Naive thymus-derived CD8-positive, alpha-beta T cell (primary cell): ENCODE results near the gene ZMYND19. TPM values are rescaled to one million over a fixed set of nuclear protein-coding genes. Genes with fewer than 3 reads are reported as not detected.
"Not testable (repeated sequence)": the region's sequence is repeated elsewhere in the genome, so short reads cannot be mapped to it uniquely, and the experiment has no call there.

Experiments used
- ATAC-seq, 2 donors: fragments of 150-1000 bp; cut with Tn5 transposase in 1 of 2; sonication (Bioruptor Pico), chemical (Tn5 transposase) in 1 of 2; 1 replicate in 1 of 2; 2 replicates in 1 of 2; pipeline ENCODE4 v1.10.0; 2021; ENCODE audit warnings: mild to moderate bottlenecking in 2 of 2, moderate library complexity in 2 of 2
- POLR2A ChIA-PET: fragments of 350-600 bp; sonication (Branson Sonifier 250); formaldehyde crosslinking; loops from one replicate; lab custom pipeline; 2021; ENCODE audit warnings: antibody characterized with exemption; lab: Charles Lee
- DNase-seq, 10 donors: peaks; one replicate each; pipeline versions ENCODE4 v3.0.0 to v3.0.0-alpha.2; 2020 to 2022
- H3K27ac Mint-ChIP-seq, 10 donors: one replicate each; pipeline ENCODE4 v1.8.0; 2020 to 2022; ENCODE audit warnings: mild to moderate bottlenecking in 10 of 10, mixed read lengths in 10 of 10, moderate library complexity in 4 of 10, inconsistent platforms in 1 of 10
- H3K27me3 Mint-ChIP-seq, 5 donors: one replicate each; pipeline ENCODE4 v1.8.0; 2021 to 2022; ENCODE audit warnings: mixed read lengths in 5 of 5
- H3K36me3 Mint-ChIP-seq, 3 donors: one replicate each; pipeline ENCODE4 v1.8.0; 2020 to 2022; ENCODE audit warnings: mixed read lengths in 3 of 3, mild to moderate bottlenecking in 2 of 3, inconsistent platforms in 1 of 3
- H3K4me1 Mint-ChIP-seq, 4 donors: one replicate each; pipeline ENCODE4 v1.8.0; 2021 to 2022; ENCODE audit warnings: mixed read lengths in 4 of 4
- H3K4me3 Mint-ChIP-seq, 10 donors: one replicate each; pipeline ENCODE4 v1.8.0; 2020 to 2022; ENCODE audit warnings: mild to moderate bottlenecking in 10 of 10, mixed read lengths in 10 of 10, moderate library complexity in 6 of 10, inconsistent platforms in 1 of 10
- H3K9me3 Mint-ChIP-seq, 9 donors: one replicate each; pipeline ENCODE4 v1.8.0; 2020 to 2022; ENCODE audit warnings: mixed read lengths in 9 of 9, mild to moderate bottlenecking in 3 of 9, inconsistent platforms in 1 of 9, moderate library complexity in 1 of 9
- polyA plus RNA-seq, 3 donors: library from polyadenylated mRNA; unstranded; fragments of 300-500 nt; fragmentation: Illumina TruSeq; gene quantifications; one replicate each; pipeline ENCODE4 v1.2.3, GENCODE V29; 2021
- total RNA-seq, 8 experiments: library from RNA in 2 of 8; stranded (reverse) in 2 of 8; gene quantifications; one replicate each; pipeline ENCODE4 v1.2.3 and lab custom pipeline; 2021 to 2026

The ZMYND19 gene
- total and polyA plus RNA-seq, 5 experiments from 2014 or later = 5.5 to 27.5 (median 15.7) TPM

DNA sequence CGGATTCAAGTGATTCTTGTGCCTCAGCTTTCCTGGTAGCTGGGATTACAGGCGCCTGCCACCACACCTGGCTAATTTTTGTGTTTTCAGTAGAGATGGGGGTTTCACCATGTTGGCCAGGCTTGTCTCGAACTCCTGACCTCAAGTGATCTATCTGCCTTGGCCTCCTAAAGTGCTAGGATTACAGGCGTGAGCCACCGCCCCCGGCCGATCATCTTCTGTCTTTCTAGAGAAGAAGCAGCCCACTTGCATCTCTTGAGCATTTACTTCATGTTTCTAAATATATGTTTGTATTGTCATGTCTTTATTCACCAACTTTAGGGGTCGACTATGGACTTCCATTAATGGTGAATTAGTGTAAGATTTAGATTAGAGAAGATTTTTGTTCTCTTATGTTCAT lies 31.9 kb upstream of the ZMYND19 start:
- not testable (repeated sequence) for H3K9me3 Mint-ChIP-seq, DNase-seq, ATAC-seq, H3K27me3 Mint-ChIP-seq
- Mint-ChIP-seq H3K4me1 (peaks cover 29 to 62% (median 57%) of the 10 kb centered on the region in 4 donors), H3K4me3 (peak overlapping the region in 4 of 10 donors; percentile 7 to 67 (median 28)), H3K36me3 (peaks cover 0 to 10% (median 2%) of the 10 kb centered on the region in 3 donors), H3K27ac (peak overlapping the region in 8 of 10 donors; percentile 24 to 66 (median 57))
- POLR2A ChIA-PET = interaction anchor here (1.4 kb wide), 1 partner anchor 19 kb away, joined by 4 read pairs; no protein-coding TSS in a partner anchor

DNA sequence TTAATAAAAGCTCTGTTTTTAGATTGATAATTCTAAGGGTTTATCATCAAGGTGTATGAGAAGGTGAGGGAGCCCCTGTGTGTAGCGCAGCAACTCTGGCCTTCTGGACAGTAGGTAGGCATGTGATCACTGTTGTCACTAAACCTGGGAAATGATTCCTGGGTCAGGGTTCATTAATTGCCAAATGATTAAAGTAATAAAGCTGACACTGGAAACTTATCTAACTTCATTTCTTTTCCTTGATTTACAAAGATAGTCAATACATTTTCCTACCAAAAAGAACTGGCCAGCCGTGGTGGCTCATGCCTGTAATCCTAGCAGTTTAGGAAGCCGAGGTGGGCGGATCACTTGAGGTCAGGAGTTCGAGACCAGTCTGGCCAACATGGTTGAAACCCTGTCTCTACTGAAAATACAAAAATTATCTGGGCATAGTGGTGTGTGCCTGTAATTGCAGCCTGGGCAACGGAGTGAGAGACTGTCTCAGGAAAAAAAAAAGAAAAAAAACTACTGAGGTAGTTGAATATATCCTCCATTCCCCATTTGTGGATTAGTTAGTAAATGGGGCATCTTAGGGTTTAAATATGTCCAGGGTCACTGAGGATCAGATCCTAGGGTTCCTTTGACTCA lies 30.9 kb upstream of the ZMYND19 start:
- peak overlapping the region; percentile 29 to 94 (median 61) for H3K4me3 Mint-ChIP-seq
- H3K27ac Mint-ChIP-seq = peak overlapping the region in 7 of 10 donors; percentile 27 to 76 (median 69)
- peak in 1 of 10 donors; percentile 25 for DNase-seq
- peaks cover 0 to 10% (median 2%) of the 10 kb centered on the region in 3 donors for H3K36me3 Mint-ChIP-seq
- peaks cover 26 to 63% (median 55%) of the 10 kb centered on the region in 4 donors for H3K4me1 Mint-ChIP-seq
- no peak for ATAC-seq
- H3K9me3 Mint-ChIP-seq = no peaks in the 10 kb centered on the region
- POLR2A ChIA-PET = interaction anchor here (2.2 kb wide), 1 partner anchor 8 kb away, joined by 9 read pairs; no protein-coding TSS in a partner anchor
- H3K27me3 Mint-ChIP-seq = no peaks in the 10 kb centered on the region

GRCh38 chr9:137620581-137620980 lies 30.3 kb upstream of the ZMYND19 start:
- POLR2A ChIA-PET = interaction anchor here (2.2 kb wide), 1 partner anchor 9 kb away, joined by 9 read pairs; no protein-coding TSS in a partner anchor
- ATAC-seq = no peak

DNA sequence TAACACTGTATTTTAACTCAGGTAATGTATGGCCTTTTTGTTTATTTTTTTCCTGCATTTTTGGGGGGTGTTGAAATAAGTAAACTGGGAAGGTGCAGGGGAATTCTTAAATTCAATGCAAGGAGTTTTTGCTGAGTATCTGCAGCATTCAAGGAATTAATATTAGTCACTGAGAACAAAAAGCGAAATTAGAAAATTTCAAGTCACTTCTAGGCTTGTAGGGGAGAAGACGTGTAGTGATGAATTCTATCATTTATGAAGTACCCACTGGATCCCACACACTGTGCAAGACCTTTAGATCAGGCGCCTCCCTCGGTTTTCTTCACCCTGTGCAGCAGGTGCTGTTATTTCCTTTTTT lies 29.7 kb upstream of the ZMYND19 start:
- DNase-seq (no peak), ATAC-seq (no peak)
- peak overlapping the region; percentile 59 to 97 (median 91) for H3K27ac Mint-ChIP-seq
- POLR2A ChIA-PET = interaction anchor here (0.6 to 2.2 kb wide), 4 partner anchors 9 to 384 kb away, joined by 3 to 14 read pairs (median 6); partner anchors contain the start of genes ARRDC1 and ZMYND19
- peaks cover 0 to 10% (median 2%) of the 10 kb centered on the region in 3 donors for H3K36me3 Mint-ChIP-seq
- peak overlapping the region; percentile 81 to 98 (median 92) for H3K4me3 Mint-ChIP-seq
- H3K9me3 Mint-ChIP-seq = no peaks in the 10 kb centered on the region
- H3K4me1 Mint-ChIP-seq = peaks cover 21 to 56% (median 48%) of the 10 kb centered on the region in 4 donors
- H3K27me3 Mint-ChIP-seq = no peaks in the 10 kb centered on the region

More at GRCh38 chr9:137620581-137620980, 30.3 kb upstream of the ZMYND19 start:
- DNase-seq = no peak
- Mint-ChIP-seq H3K4me1 (peaks cover 26 to 62% (median 53%) of the 10 kb centered on the region in 4 donors), H3K36me3 (peaks cover 0 to 10% (median 2%) of the 10 kb centered on the region in 3 donors), H3K27ac (peak overlapping the region in 6 of 10 donors; percentile 41 to 83 (median 64)), H3K9me3 (no peaks in the 10 kb centered on the region), H3K4me3 (peak overlapping the region; percentile 9 to 94 (median 60)), H3K27me3 (no peaks in the 10 kb centered on the region)

- Mint-ChIP-seq H3K36me3 (peaks cover 0 to 14% (median 2%) of the 10 kb centered on the region in 3 donors), H3K4me3 (peak overlapping the region; percentile 81 to 98 (median 92)), H3K27ac (peak overlapping the region; percentile 76 to 97 (median 91)), H3K27me3 (no peaks in the 10 kb centered on the region), H3K4me1 (peaks cover 21 to 53% (median 45%) of the 10 kb centered on the region in 4 donors), H3K9me3 (no peaks in the 10 kb centered on the region)
- ATAC-seq (peak; percentile 14 to 17), DNase-seq (peak in 6 of 10 donors; percentile 16 to 35 (median 26))
- POLR2A ChIA-PET = interaction anchor here (0.6 to 2.2 kb wide), 18 partner anchors 9 to 1136 kb away, joined by 3 to 15 read pairs (median 4); partner anchors contain the start of genes ARRDC1, DPH7, MRPL41 and TUBB4B
Observed at GRCh38 chr9:137619240-137620047, 29.1 kb upstream of the ZMYND19 start.

DNA sequence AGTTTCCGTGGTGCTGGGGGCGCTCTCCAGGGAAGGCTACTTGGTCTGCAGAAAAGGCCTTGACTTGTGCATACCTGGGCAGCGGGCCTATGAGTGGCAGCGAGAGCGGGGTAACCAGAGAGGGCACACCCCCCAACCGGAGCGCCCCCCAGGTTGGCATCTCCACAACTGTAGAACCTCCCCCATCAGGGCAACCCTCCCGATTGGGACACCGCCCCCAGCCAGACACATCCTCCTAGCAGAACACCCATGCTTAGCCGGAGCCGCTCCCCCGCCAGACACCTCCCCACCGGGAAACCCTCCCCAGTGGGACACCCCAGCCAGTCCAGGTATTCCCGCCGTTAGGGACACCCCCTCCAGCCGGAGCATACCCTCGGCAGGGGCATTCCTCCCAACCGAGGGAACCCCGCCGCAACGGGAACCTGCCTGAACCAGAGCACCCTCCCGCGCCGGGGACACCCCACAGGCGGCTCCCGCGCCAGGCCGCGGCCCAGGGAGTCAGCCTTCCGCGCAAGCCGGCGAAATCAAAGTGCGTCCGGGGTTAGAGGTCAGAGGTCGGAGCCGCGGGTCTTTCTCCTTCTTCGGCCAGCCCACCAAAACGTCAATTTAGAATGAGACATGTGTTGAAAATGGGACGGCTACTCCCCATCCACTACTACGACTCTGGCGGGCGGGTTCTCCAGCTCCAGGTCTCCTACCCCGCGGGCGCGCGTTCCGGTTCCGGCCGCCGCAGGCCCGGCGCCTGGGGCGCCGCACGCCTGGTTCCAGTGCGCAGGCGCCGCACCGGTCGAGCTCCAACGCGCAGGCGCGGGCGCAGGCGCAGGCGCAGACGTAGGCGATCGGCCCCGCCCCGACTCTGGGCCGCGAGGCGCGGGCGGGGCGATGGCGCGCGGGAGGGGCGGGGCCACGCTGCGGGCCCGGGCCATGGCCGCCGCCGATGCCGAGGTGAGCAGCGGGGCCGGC lies 28.1 kb upstream of the ZMYND19 start, which contains the start of gene EHMT1:
TSS of gene EHMT1 (plus strand) at position 901 of the 963 bp plus-strand sequence. CDS start at position 925, 24 bp downstream.
- H3K4me1 Mint-ChIP-seq = peaks cover 17 to 46% (median 42%) of the 10 kb centered on the region in 4 donors
- no peaks in the 10 kb centered on the region for H3K27me3 Mint-ChIP-seq
- peak within 1 kb of the TSS; percentile 76 to 98 (median 94) for H3K27ac Mint-ChIP-seq
- peaks cover 0 to 7% (median 0%) of the 10 kb centered on the region in 3 donors for H3K36me3 Mint-ChIP-seq
- H3K4me3 Mint-ChIP-seq = peak within 1 kb of the TSS; percentile 82 to 98 (median 94)
- no peaks in the 10 kb centered on the region for H3K9me3 Mint-ChIP-seq
- peak; percentile 82 to 96 (median 93) for DNase-seq
- POLR2A ChIA-PET = interaction anchor here (0.6 to 2.1 kb wide), 16 partner anchors 9 to 1135 kb away, joined by 3 to 15 read pairs (median 4); partner anchors contain the start of genes ARRDC1, DPH7, MRPL41 and TUBB4B
- ATAC-seq = peak; percentile 82 to 85

DNA sequence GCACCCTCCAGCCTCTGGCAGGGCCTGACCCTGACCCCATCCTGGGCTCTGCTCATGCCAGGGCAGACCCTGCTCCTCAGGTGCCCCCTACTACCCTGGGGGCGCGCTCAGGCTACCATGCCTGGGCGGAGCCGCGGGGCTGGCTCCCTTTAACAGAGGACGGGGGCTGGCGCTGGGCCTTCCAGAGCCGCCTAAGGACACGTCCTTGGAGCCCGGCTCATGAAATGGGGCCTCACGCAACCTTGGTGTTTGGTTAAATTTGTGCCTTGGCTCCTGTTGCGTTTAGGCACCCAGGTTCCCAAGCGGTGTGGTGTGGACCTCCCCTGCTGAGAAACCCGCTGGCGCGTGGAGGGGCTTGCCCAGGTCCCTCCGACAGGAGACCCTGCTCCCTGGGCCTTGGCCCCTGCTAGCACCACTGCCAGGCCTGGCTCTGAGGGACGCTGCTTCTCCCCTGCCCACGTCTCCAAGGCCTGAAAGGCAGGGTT lies 25.1 kb upstream of the ZMYND19 start:
- H3K9me3 Mint-ChIP-seq = no peaks in the 10 kb centered on the region
- no peak for DNase-seq
- H3K27ac Mint-ChIP-seq = peak overlapping the region in 1 of 10 donors; percentile 20
- H3K27me3 Mint-ChIP-seq = no peaks in the 10 kb centered on the region
- no peak for ATAC-seq
- H3K36me3 Mint-ChIP-seq = peaks cover 0 to 3% (median 0%) of the 10 kb centered on the region in 3 donors
- no peak overlapping the region for H3K4me3 Mint-ChIP-seq
- H3K4me1 Mint-ChIP-seq = peaks cover 21 to 44% (median 38%) of the 10 kb centered on the region in 4 donors
- POLR2A ChIA-PET = no interaction called here

- POLR2A ChIA-PET = no interaction called here
- Mint-ChIP-seq H3K4me1 (peaks cover 18 to 44% (median 33%) of the 10 kb centered on the region in 4 donors), H3K9me3 (no peaks in the 10 kb centered on the region), H3K36me3 (peaks cover 0 to 3% (median 0%) of the 10 kb centered on the region in 3 donors), H3K27me3 (no peaks in the 10 kb centered on the region), H3K4me3 (no peak overlapping the region), H3K27ac (peak overlapping the region in 1 of 10 donors; percentile 25)
- ATAC-seq (no peak), DNase-seq (no peak)
Observed at GRCh38 chr9:137614631-137615386, 24.5 kb upstream of the ZMYND19 start.

GRCh38 chr9:137613738-137614523 lies 23.6 kb upstream of the ZMYND19 start:
- DNase-seq = no peak
- no peak for ATAC-seq
- POLR2A ChIA-PET = no interaction called here
- peak overlapping the region in 1 of 10 donors; percentile 24 for H3K4me3 Mint-ChIP-seq
- H3K9me3 Mint-ChIP-seq = no peaks in the 10 kb centered on the region
- H3K27me3 Mint-ChIP-seq = no peaks in the 10 kb centered on the region
- peaks cover 0 to 3% (median 0%) of the 10 kb centered on the region in 3 donors for H3K36me3 Mint-ChIP-seq
- H3K4me1 Mint-ChIP-seq = peaks cover 16 to 44% (median 30%) of the 10 kb centered on the region in 4 donors
- no peak overlapping the region for H3K27ac Mint-ChIP-seq

DNA sequence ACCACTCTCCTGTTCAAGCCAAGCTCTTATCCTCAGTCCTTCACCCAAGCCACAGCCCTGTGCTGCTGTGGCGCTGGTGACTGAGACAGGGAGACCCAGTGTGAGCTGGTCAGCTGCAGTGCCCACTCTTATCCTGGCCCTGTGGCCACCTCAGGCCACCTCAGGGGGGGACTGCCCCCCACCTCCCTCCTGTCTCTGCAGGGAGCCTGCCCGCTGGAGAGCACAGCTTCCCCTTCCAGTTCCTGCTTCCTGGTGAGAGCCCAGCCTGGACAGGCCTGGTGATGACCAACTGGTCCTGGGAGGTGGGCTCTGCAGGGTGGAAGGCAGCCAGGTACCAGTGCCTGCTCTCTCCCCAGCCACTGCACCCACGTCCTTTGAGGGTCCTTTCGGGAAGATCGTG lies 22.9 kb upstream of the ZMYND19 start:
- DNase-seq = no peak
- no peaks in the 10 kb centered on the region for H3K27me3 Mint-ChIP-seq
- H3K9me3 Mint-ChIP-seq = no peaks in the 10 kb centered on the region
- peaks cover 0 to 3% (median 0%) of the 10 kb centered on the region in 3 donors for H3K36me3 Mint-ChIP-seq
- H3K4me1 Mint-ChIP-seq = peaks cover 16 to 50% (median 32%) of the 10 kb centered on the region in 4 donors
- no peak for ATAC-seq
- POLR2A ChIA-PET = no interaction called here
- H3K27ac Mint-ChIP-seq = peak overlapping the region in 3 of 10 donors; percentile 15 to 63 (median 20)
- peak overlapping the region in 1 of 10 donors; percentile 41 for H3K4me3 Mint-ChIP-seq
